Upper lobe of left lung (tissue), 6 donors: ENCODE results near the gene SLC38A3. TPM values are rescaled to one million over a fixed set of nuclear protein-coding genes. Genes with fewer than 3 reads are reported as not detected.

Experiments
- ATAC-seq, 2 donors: fragments of 200-7000 bp; cut with Tn5 transposase; one replicate each; pipeline ENCODE4 v1.9.1; 2022; ENCODE audit warnings: mild to moderate bottlenecking in 2 of 2, moderate library complexity in 2 of 2; ENCODE audit not compliant: low FRiP score in 2 of 2
- DNase-seq, 2 donors: peaks; one replicate each; pipeline ENCODE4 v3.0.0-alpha.2; 2019 to 2020
- H3K27ac ChIP-seq, 4 donors: fragments of 200-600 bp; sonication (generic); one replicate each; pipeline ENCODE4 v1.5.1; 2016 to 2019
- H3K27me3 ChIP-seq, 4 donors: fragments of 200-600 bp; sonication (generic); one replicate each; pipeline ENCODE4 v1.5.1; 2017 to 2019
- H3K36me3 ChIP-seq, 4 donors: fragments of 200-600 bp; sonication (generic); one replicate each; pipeline ENCODE4 v1.5.1; 2016 to 2019
- H3K4me1 ChIP-seq, 4 donors: fragments of 200-600 bp; sonication (generic); one replicate each; pipeline ENCODE4 v1.5.1; 2018 to 2019
- H3K4me3 ChIP-seq, 4 donors: fragments of 200-600 bp; sonication (generic); one replicate each; pipeline ENCODE4 v1.5.1; 2017 to 2019; ENCODE audit warnings: mild to moderate bottlenecking in 2 of 4, moderate library complexity in 1 of 4
- H3K9me3 ChIP-seq, 4 donors: fragments of 200-600 bp; sonication (generic); one replicate each; pipeline ENCODE4 v1.5.1; 2018 to 2019
- EP300 ChIP-seq, 4 donors: sonication (generic); formaldehyde crosslinking; IDR thresholded peaks; one replicate each; pipeline ENCODE4 v1.5.1; 2017; ENCODE audit warnings: antibody characterized with exemption in 4 of 4, control low read depth in 2 of 4
- POLR2A ChIP-seq, 4 donors: fragments of 450-650 bp; IDR thresholded peaks; one replicate each; pipeline ENCODE4 v1.5.1; 2016 to 2017; ENCODE audit warnings: antibody characterized with exemption in 4 of 4, mild to moderate bottlenecking in 2 of 4
- POLR2AphosphoS5 ChIP-seq, 2 donors: sonication (generic); formaldehyde crosslinking; IDR thresholded peaks; one replicate each; pipeline ENCODE4 v1.5.1; 2017; ENCODE audit warnings: antibody characterized with exemption in 2 of 2
- WGBS, 2 donors: methylation state at CpG; one replicate each; pipeline ENCODE4 v1.1.5; 2017 to 2018; 5-methylcytosine and 5-hydroxymethylcytosine counted together
- total RNA-seq, 6 donors: library from RNA; depleted of rRNA in 4 of 6; stranded (reverse); fragments of >200 nt in 4 of 6; gene quantifications; one replicate each; pipeline versions ENCODE4 v1.1.0 to v1.2.1, GENCODE V29; 2016 to 2021
- TF ChIP-seq, protein P1 (sequence below), 6 experiments: fragments of 450-650 bp in 4 of 6; fragments of 200-600 bp in 2 of 6; sonication (generic) in 2 of 6; IDR thresholded peaks; one replicate each; pipeline ENCODE4 v1.5.1; 2016 to 2019; ENCODE audit warnings: antibody characterized with exemption in 6 of 6
- donor health status: DM: no; HTN: no; CAD: no; lungs with moderate emphysema.
- donor health status: DM: no; HTN: yes; CAD: no; lungs with severe emphysema.

SLC38A3 gene
- total RNA-seq, 6 donors from 2014 or later, result 0.15 to 0.17 TPM; not detected in 4

DNA sequence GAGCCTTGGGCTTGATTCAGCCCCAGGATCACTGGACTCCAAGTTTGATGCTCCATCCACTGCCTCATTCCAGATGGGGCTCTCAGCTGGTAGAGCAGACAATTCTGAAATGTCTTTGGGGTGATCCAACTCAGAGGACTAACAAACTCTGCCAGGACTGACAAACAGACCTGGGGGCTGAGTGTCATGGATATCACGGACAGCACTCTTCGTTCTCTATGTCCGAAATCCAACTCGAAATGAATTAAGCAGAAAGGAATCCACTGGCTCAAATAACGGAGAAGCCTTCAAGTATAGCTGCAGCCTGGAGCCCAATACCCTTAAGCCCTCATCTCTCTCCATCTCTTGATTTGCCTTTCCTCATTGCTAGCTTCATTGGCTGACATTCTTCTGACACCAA, 14.2 kb downstream of the SLC38A3 start:
- Histone ChIP-seq H3K27ac (no peak overlapping the region), H3K36me3 (no peaks in the 10 kb centered on the region), H3K4me1 (no peaks in the 10 kb centered on the region), H3K9me3 (no peaks in the 10 kb centered on the region), H3K27me3 (no peaks in the 10 kb centered on the region), H3K4me3 (no peak overlapping the region)
- DNase-seq (no peak), ATAC-seq (no peak)
- 87 to 89% methylated on average over 5 of the region's 5 CpGs for WGBS, 2 donors
- TF ChIP-seq EP300 (IDR thresholded peaks at IDR 0.05), result no peak
- TF ChIP-seq POLR2AphosphoS5 (IDR thresholded peaks at IDR 0.05), result no peak
- TF ChIP-seq POLR2A (IDR thresholded peaks at IDR 0.05), result no peak
- TF ChIP-seq, protein P1, sequence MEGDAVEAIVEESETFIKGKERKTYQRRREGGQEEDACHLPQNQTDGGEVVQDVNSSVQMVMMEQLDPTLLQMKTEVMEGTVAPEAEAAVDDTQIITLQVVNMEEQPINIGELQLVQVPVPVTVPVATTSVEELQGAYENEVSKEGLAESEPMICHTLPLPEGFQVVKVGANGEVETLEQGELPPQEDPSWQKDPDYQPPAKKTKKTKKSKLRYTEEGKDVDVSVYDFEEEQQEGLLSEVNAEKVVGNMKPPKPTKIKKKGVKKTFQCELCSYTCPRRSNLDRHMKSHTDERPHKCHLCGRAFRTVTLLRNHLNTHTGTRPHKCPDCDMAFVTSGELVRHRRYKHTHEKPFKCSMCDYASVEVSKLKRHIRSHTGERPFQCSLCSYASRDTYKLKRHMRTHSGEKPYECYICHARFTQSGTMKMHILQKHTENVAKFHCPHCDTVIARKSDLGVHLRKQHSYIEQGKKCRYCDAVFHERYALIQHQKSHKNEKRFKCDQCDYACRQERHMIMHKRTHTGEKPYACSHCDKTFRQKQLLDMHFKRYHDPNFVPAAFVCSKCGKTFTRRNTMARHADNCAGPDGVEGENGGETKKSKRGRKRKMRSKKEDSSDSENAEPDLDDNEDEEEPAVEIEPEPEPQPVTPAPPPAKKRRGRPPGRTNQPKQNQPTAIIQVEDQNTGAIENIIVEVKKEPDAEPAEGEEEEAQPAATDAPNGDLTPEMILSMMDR (IDR thresholded peaks at IDR 0.05), result no peak

DNA sequence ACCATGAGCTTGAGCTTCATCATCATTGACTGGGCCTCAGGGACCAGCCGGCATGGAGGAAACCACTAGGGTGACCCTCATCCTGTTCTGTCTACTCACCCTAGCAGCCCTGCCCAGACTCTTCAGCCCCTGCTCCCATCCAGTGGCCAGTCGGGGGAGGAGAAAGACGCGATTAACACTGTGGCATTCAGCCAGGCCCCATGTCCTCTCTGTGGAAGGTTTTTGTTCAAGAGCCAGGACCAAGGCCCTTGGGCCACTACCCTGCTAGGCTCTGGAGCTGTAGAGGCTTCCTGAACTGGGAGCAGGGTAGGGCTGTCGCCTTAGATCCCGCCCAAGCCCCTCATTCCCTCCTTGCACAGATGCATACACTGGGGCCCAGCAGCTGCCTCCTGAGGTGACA, 15.0 kb downstream of the SLC38A3 start:
- no peak overlapping the region for H3K27ac ChIP-seq
- no peak for TF ChIP-seq POLR2A (IDR thresholded peaks at IDR 0.05)
- TF ChIP-seq EP300 (IDR thresholded peaks at IDR 0.05), result no peak
- TF ChIP-seq, protein P1 (IDR thresholded peaks at IDR 0.05), result no peak
- no peak for TF ChIP-seq POLR2AphosphoS5 (IDR thresholded peaks at IDR 0.05)
- H3K9me3 ChIP-seq, result no peaks in the 10 kb centered on the region
- H3K27me3 ChIP-seq, result no peaks in the 10 kb centered on the region
- no peaks in the 10 kb centered on the region for H3K36me3 ChIP-seq
- H3K4me1 ChIP-seq, result no peaks in the 10 kb centered on the region
- WGBS, 2 donors, result 54 to 73% methylated on average over 4 to 6 of the region's 6 CpGs
- DNase-seq (no peak), ATAC-seq (no peak)
- no peak overlapping the region for H3K4me3 ChIP-seq

DNA sequence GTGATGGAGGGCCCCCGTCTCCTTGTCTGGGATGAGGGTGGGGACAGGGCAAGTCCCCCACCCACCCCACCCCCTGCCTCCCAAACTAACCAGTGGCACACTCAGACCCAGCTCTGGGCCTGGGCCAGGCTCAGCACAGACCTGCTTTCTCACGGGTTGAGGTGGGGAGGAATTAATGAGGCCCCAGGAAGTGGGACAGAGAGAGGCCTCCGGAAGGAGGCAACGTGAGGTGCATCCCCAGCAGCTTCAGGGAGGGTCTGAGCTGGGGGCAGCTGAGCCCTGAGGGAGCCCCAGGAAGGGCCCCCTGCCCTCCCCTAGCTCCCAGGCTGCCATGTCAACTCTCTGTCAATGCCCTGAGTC, 16.0 kb downstream of the SLC38A3 start:
- TF ChIP-seq EP300 (IDR thresholded peaks at IDR 0.05) (no peak), POLR2A (IDR thresholded peaks at IDR 0.05) (no peak)
- TF ChIP-seq, protein P1 (IDR thresholded peaks at IDR 0.05), result no peak
- 58 to 76% methylated on average over 3 of the region's 4 CpGs for WGBS, 2 donors
- ATAC-seq, result no peak
- H3K9me3 ChIP-seq, result no peaks in the 10 kb centered on the region
- no peaks in the 10 kb centered on the region for H3K36me3 ChIP-seq
- no peak overlapping the region for H3K27ac ChIP-seq
- H3K27me3 ChIP-seq, result no peaks in the 10 kb centered on the region
- H3K4me1 ChIP-seq, result peaks cover 0 to 4% (median under 1%) of the 10 kb centered on the region in 4 donors
- H3K4me3 ChIP-seq, result no peak overlapping the region
- no peak for DNase-seq

DNA sequence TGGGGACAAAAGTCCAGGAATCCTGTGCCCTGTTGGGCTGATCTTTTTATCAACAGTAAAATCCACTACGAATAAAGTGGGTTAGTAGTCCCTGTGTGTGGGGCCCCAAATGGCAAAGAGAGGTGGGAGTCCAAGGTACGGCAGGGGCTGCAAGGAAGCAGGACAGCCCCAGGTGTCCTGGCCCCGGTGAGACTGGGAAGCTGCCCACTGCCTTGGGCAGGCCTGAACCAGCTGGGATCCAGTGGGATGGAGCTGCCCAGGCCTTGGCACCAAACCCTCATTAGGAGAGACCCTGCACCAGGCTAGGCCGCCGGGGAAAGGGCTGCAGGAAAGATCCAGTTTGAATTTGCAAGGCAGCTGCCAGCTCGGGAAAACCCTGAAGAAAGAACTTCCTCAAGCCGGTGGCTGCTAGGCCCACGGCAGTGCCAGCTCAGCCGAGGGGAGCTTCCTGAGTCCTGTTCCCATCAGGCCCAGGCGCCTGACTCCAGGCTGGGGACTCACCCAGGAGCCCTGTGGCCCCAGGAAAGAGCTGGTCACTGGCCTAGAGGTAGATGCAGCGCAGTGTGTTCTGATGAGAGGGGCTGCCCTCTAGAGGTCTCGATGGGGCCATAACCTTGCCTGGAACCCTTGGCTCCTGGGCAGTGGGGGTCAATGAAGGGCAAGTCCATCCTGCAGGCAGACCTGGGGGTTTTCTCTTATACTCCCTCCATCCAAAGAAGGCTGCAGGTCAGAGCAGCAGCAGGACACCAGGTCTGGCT, 16.5 kb downstream of the SLC38A3 start:
- Histone ChIP-seq H3K36me3 (no peaks in the 10 kb centered on the region), H3K27ac (no peak overlapping the region), H3K4me3 (no peak overlapping the region), H3K9me3 (no peaks in the 10 kb centered on the region), H3K27me3 (no peaks in the 10 kb centered on the region), H3K4me1 (peaks cover 4 to 9% (median 6%) of the 10 kb centered on the region in 4 donors)
- ATAC-seq, result no peak
- TF ChIP-seq POLR2AphosphoS5 (IDR thresholded peaks at IDR 0.05) (no peak), POLR2A (IDR thresholded peaks at IDR 0.05) (no peak), EP300 (IDR thresholded peaks at IDR 0.05) (no peak)
- TF ChIP-seq, protein P1 (IDR thresholded peaks at IDR 0.05), result no peak
- 56 to 61% methylated on average over 3 to 12 of the region's 12 CpGs for WGBS, 2 donors
- DNase-seq, result no peak

DNA sequence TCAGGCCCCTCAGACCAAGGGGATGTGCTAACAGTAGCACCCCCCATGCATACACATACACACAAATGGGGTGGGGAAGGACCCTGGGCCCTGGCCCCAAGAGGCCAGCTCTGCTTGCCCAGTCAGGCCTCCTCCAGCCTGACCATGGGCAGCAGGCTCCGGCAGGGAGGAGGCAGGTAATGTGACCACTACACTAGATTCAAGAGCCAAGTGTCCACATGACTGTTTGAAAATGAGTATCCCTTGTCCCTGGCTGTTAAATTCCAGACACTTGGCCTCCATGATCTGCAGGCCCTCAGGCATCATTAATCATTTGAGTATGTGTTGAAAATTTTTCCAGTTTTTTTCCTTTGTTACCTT, 17.1 kb downstream of the SLC38A3 start:
- TF ChIP-seq, protein P1 (IDR thresholded peaks at IDR 0.05), result no peak
- TF ChIP-seq POLR2AphosphoS5 (IDR thresholded peaks at IDR 0.05) (no peak), EP300 (IDR thresholded peaks at IDR 0.05) (no peak), POLR2A (IDR thresholded peaks at IDR 0.05) (no peak)
- Histone ChIP-seq H3K4me1 (peaks cover 9 to 15% (median 12%) of the 10 kb centered on the region in 4 donors), H3K36me3 (no peaks in the 10 kb centered on the region), H3K27ac (no peak overlapping the region), H3K9me3 (no peaks in the 10 kb centered on the region), H3K4me3 (no peak overlapping the region), H3K27me3 (no peaks in the 10 kb centered on the region)
- WGBS, 2 donors, result 75 to 100% methylated on average over 1 of the region's 1 CpG
- no peak for DNase-seq
- no peak for ATAC-seq
